HEK293T (cell line): ENCODE data around the gene SLC43A2.

Experiments
- ARNT ChIP-seq: fragments of 450-650 bp; IDR thresholded peaks from 2 replicates; pipeline ENCODE4 v1.6.1; 2017; ENCODE audit warnings: mild to moderate bottlenecking
- BHLHE40 ChIP-seq: fragments of 450-650 bp; IDR thresholded peaks from 2 replicates; pipeline ENCODE4 v1.6.1; 2016; ENCODE audit warnings: mild to moderate bottlenecking, moderate library complexity, borderline replicate concordance
- CTBP1 ChIP-seq: fragments of 450-650 bp; IDR thresholded peaks from 2 replicates; pipeline ENCODE4 v1.6.1; 2016; ENCODE audit warnings: borderline replicate concordance
- FOXK2 ChIP-seq: fragments of 450-650 bp; IDR thresholded peaks from 2 replicates; pipeline ENCODE4 v1.6.1; 2016; ENCODE audit warnings: mild to moderate bottlenecking
- FOXM1 ChIP-seq: fragments of 450-650 bp; IDR thresholded peaks from 2 replicates; pipeline ENCODE4 v1.6.1; 2017; ENCODE audit warnings: mild to moderate bottlenecking, borderline replicate concordance
- HDGF ChIP-seq: fragments of 450-650 bp; IDR thresholded peaks from 2 replicates; pipeline ENCODE4 v1.6.1; 2017; ENCODE audit warnings: antibody characterized with exemption, borderline replicate concordance
- L3MBTL2 ChIP-seq: fragments of 450-650 bp; conservative IDR thresholded peaks from 2 replicates; pipeline ENCODE4 v1.6.1; 2016; ENCODE audit warnings: mild to moderate bottlenecking
- LEF1 ChIP-seq: fragments of 450-650 bp; IDR thresholded peaks from 2 replicates; pipeline ENCODE4 v1.6.1; 2017; ENCODE audit warnings: mild to moderate bottlenecking, borderline replicate concordance
- SP1 ChIP-seq: fragments of 450-650 bp; IDR thresholded peaks from 2 replicates; pipeline ENCODE4 v1.6.1; 2017
- SUZ12 ChIP-seq: fragments of 450-650 bp; IDR thresholded peaks from 2 replicates; pipeline ENCODE4 v1.6.1; 2016; ENCODE audit warnings: mild to moderate bottlenecking
- TARDBP ChIP-seq: fragments of 450-650 bp; IDR thresholded peaks from 2 replicates; pipeline ENCODE4 v1.6.1; 2016
- ZNF384 ChIP-seq: fragments of 450-650 bp; IDR thresholded peaks from 2 replicates; pipeline ENCODE4 v1.6.1; 2016

DNA sequence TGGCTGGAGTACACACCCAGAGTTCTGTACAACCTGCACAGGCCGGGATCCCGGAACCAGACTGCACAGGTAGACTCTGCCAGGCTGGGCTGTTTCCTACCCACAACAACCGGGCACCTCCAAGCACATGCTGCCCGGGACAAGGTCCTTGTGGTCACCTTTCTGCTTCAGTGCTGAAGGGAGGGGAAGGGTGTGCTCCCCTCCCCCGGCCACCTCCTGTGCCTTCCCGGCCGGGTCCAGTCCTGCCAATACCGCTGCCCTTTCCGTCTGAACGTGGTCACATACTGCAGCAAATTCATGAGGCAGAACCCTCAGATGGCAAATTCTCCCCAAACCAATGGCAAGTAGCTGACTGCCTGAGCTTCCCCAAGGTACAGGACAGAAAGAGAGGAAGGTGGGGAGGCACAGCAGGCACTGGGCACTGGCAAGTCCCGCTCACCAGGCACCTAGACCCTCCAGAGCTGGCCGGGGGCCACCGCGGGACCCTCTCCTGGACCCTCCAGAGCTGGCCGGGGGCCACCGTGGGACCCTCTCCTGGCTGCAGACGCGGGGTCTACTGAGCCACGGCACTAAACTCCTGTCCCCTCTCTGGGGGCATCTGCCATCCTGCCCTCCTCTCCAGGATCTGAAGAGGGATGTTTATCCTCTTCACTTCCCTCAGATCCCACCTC is 22.8 kb downstream of the SLC43A2 start:
- TF ChIP-seq ARNT (no peak), TARDBP (no peak), FOXK2 (no peak), SP1 (no peak), SUZ12 (no peak), BHLHE40 (no peak), L3MBTL2 (no peak), ZNF384 (no peak), FOXM1 (no peak), CTBP1 (no peak), HDGF (no peak), LEF1 (no peak)
